ENCODE measurements around the gene CMTM3. TPM values are rescaled to one million over a fixed set of nuclear protein-coding genes. Genes with fewer than 3 reads are reported as not detected.
A peak's percentile ranks its signal among the peaks of the same experiment; 100 is the strongest.

CMTM3 gene
- polyA plus RNA-seq, 1 experiment, result 35.5 TPM

DNA sequence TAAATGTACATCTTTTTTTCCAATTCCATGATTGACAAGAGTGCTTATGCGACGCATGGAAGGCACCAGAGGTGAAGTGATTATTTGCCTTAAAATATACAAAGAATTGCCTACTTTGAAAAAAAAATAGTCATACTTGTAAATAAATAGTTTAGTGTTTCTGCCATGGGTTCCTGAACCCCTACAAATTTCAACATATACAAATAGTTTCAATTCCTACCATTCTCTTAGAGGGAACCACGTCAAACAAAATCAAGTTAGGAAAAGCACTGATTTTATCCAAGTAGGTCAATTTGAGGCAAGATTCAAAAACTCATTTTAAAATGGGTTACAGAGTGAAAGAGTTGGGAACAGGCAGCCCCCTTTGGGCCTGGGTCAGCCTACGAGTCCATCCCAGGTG is 11.7 kb downstream of the CMTM3 start:
- Histone ChIP-seq H3K36me3 (ENCODE audit: control insufficient read depth, insufficient read depth, low read length) (peaks cover 15% of the 10 kb centered on the region), H3K4me3 (ENCODE audit: low read depth, low read length) (no peak overlapping the region), H3K27me3 (ENCODE audit: control insufficient read depth, insufficient read depth, low read length) (no peaks in the 10 kb centered on the region)
- ChIA-PET CTCF (interaction anchor here (1.0 to 5.4 kb wide), 2 partner anchors 8 to 104 kb away, joined by 5 to 41 read pairs; no protein-coding TSS in a partner anchor), POLR2A (no interaction called here)
- no peak for DNase-seq (ENCODE audit: low read depth)
- no peak for TF ChIP-seq CTCF (IDR thresholded peaks at IDR 0.05; ENCODE audit: insufficient read depth, low read depth, low read length)

DNA sequence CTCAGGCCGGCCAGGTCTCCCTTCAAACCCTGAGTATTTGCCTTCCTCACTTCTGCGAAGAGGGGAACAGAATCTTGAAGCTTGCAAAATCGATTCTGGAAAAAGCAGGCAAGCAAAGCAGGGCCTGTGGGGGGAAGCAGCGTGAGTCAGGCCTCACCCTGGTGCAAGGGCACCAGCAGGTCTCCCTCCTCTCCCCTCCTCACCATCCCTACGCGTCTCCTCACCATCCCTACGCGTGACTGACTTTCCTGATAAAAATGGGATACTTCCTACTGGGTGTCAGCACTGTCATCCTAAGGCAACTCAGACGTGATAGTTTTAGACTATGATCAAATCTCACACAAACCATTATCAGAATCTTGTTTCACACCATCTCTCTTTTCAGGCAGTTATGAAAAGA is 12.1 kb downstream of the CMTM3 start:
- ChIA-PET POLR2A (no interaction called here), CTCF (interaction anchor here (1.0 to 5.4 kb wide), 2 partner anchors 8 to 104 kb away, joined by 5 to 41 read pairs; no protein-coding TSS in a partner anchor)
- H3K27me3 ChIP-seq (ENCODE audit: control insufficient read depth, insufficient read depth, low read length), result no peaks in the 10 kb centered on the region
- H3K4me3 ChIP-seq (ENCODE audit: low read depth, low read length), result no peak overlapping the region
- TF ChIP-seq CTCF (IDR thresholded peaks at IDR 0.05; ENCODE audit: insufficient read depth, low read depth, low read length), result no peak
- H3K36me3 ChIP-seq (ENCODE audit: control insufficient read depth, insufficient read depth, low read length), result peaks cover 12% of the 10 kb centered on the region
- DNase-seq (ENCODE audit: low read depth), result no peak

GRCh38 chr16:66617010-66617434 is 12.5 kb downstream of the CMTM3 start:
- peaks cover 11% of the 10 kb centered on the region for H3K36me3 ChIP-seq (ENCODE audit: control insufficient read depth, insufficient read depth, low read length)
- ChIA-PET CTCF (interaction anchor here (0.6 to 5.4 kb wide), 7 partner anchors 9 to 211 kb away, joined by 3 to 41 read pairs (median 5); no protein-coding TSS in a partner anchor), POLR2A (no interaction called here)
- no peak for DNase-seq (ENCODE audit: low read depth)
- no peak for TF ChIP-seq CTCF (IDR thresholded peaks at IDR 0.05; ENCODE audit: insufficient read depth, low read depth, low read length)
- H3K27me3 ChIP-seq (ENCODE audit: control insufficient read depth, insufficient read depth, low read length), result no peaks in the 10 kb centered on the region
- H3K4me3 ChIP-seq (ENCODE audit: low read depth, low read length), result no peak overlapping the region

DNA sequence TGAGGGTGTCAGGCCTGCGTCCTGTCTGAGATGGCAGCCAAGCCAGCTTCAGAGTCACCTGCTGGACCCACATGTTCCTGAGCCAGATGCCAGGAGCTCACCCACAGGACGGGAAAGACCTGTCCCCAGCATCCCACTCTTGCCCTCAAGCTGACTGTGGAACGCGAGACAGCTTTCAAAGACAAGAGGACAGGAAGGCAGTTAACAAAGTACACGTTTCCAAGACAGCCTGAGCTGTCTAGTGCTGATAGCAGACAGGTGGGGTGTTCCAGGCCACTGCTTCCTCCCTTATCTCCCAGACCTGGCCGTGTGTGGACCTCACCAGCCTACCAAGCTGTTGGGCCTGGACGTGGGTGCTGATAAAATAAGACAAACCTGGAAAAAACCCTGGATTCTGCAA is 13.2 kb downstream of the CMTM3 start:
- no peak for TF ChIP-seq CTCF (IDR thresholded peaks at IDR 0.05; ENCODE audit: insufficient read depth, low read depth, low read length)
- H3K4me3 ChIP-seq (ENCODE audit: low read depth, low read length), result no peak overlapping the region
- H3K36me3 ChIP-seq (ENCODE audit: control insufficient read depth, insufficient read depth, low read length), result peaks cover 6% of the 10 kb centered on the region
- DNase-seq (ENCODE audit: low read depth), result no peak
- no peaks in the 10 kb centered on the region for H3K27me3 ChIP-seq (ENCODE audit: control insufficient read depth, insufficient read depth, low read length)
- CTCF ChIA-PET, result interaction anchor here (0.6 to 5.4 kb wide), 10 partner anchors 9 to 250 kb away, joined by 3 to 41 read pairs (median 4); no protein-coding TSS in a partner anchor
- POLR2A ChIA-PET, result interaction anchor here (0.5 to 0.7 kb wide), 2 partner anchors 95 to 250 kb away, joined by 3 read pairs; no protein-coding TSS in a partner anchor

DNA sequence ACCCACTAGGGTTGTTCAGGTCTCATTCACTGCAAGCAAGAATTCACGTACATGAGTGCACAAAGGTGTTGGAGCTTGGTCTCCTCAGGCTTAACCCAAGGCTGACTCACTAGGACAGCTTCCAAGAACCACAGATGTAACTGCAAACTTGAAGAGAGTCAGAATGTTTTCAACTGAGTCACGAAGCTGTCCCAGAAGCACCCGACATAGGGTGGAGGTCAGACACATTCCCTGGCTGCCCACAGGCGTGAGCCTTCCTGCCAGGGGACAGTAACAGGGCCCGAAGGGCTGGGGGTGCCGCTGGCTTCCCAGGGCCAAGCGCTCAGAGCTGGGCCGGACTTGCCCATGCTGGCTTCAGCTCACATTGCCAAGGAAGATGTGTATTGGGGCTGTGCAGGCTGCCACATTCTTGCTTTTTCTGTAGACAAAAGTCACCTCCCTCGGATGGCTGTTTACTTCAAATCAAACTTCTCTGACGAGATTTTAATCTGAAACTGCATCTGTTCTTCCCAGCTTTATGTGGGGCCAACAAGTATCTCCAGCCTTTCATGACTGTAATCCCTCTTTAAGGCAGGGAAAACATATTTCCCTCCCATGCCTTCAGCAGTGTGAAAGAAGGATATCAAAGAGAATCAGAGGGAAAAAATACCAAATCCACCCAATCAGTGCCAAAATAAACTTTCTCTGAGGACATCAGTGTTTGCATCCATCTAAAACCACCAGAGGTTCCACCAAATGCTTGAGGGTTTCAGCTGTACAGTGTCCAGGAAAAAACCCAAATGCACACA is 14.3 kb downstream of the CMTM3 start:
- no peak overlapping the region for H3K4me3 ChIP-seq (ENCODE audit: low read depth, low read length)
- ChIA-PET CTCF (interaction anchor here (0.6 to 5.4 kb wide), 9 partner anchors 10 to 1339 kb away, joined by 3 to 41 read pairs (median 3); partner anchors contain the start of genes DYNC1LI2 and NAE1), POLR2A (interaction anchor here (0.6 to 0.8 kb wide), 5 partner anchors 16 to 263 kb away, joined by 3 to 4 read pairs (median 3); no protein-coding TSS in a partner anchor)
- DNase-seq (ENCODE audit: low read depth), result peak; percentile 96
- no peak for TF ChIP-seq CTCF (IDR thresholded peaks at IDR 0.05; ENCODE audit: insufficient read depth, low read depth, low read length)
- H3K27me3 ChIP-seq (ENCODE audit: control insufficient read depth, insufficient read depth, low read length), result no peaks in the 10 kb centered on the region
- H3K36me3 ChIP-seq (ENCODE audit: control insufficient read depth, insufficient read depth, low read length), result peaks cover 4% of the 10 kb centered on the region
